Muscle of leg (tissue), 11 donors: Measurements from ENCODE around the gene ZBTB1. TPM values are rescaled to one million over a fixed set of nuclear protein-coding genes. Genes with fewer than 3 reads are reported as not detected.

Experiments
- DNase-seq: peaks from one replicate; pipeline ENCODE4 v3.0.0; 2013
- H3K27ac ChIP-seq: one replicate; pipeline ENCODE4 v1.5.1; 2013; ENCODE audit warnings: mild to moderate bottlenecking, low read length, control low read depth
- H3K27me3 ChIP-seq: one replicate; pipeline ENCODE4 v1.6.1; 2013; ENCODE audit warnings: low read length; ENCODE audit not compliant: control insufficient read depth, insufficient read depth
- H3K36me3 ChIP-seq: one replicate; pipeline ENCODE4 v1.6.1; 2013; ENCODE audit warnings: low read length; ENCODE audit not compliant: control insufficient read depth, insufficient read depth
- H3K4me1 ChIP-seq: one replicate; pipeline ENCODE4 v1.6.1; 2013; ENCODE audit warnings: low read length; ENCODE audit not compliant: control insufficient read depth, insufficient read depth
- H3K4me3 ChIP-seq: one replicate; pipeline ENCODE4 v1.5.1; 2013; ENCODE audit warnings: low read length, control low read depth
- H3K9me3 ChIP-seq: replicated peaks from 2 replicates; pipeline ENCODE4 v1.6.1; 2013; ENCODE audit warnings: low read depth, low read length; ENCODE audit not compliant: control insufficient read depth
- WGBS: methylation state at CpG from one replicate; pipeline ENCODE4 v1.1.5; 2013; ENCODE audit warnings: missing lambda C conversion rate; ENCODE audit not compliant: insufficient coverage; 5-methylcytosine and 5-hydroxymethylcytosine counted together
- polyA plus RNA-seq, 8 donors: library from polyadenylated mRNA; unstranded; fragments of 120-200 nt; gene quantifications; one replicate each; pipeline versions ENCODE4 v1.2.1 to v1.2.3, GENCODE V29; 2013; ENCODE audit warnings: inconsistent platforms in 1 of 8, low replicate concordance in 1 of 8; ENCODE audit not compliant: insufficient read length in 8 of 8, insufficient read depth in 1 of 8
- total RNA-seq: library from RNA; stranded (reverse); fragments of 120-200 nt; gene quantifications from one replicate; pipeline ENCODE4 v1.2.4, GENCODE V29; 2013

ZBTB1 gene
- total and polyA plus RNA-seq, 9 donors: 24.1 to 42.4 (median 32.0) TPM

GRCh38 chr14:64493455-64493854 is 11.1 kb upstream of the ZBTB1 start:
- Histone ChIP-seq H3K9me3 (no peaks in the 10 kb centered on the region), H3K27me3 (no peaks in the 10 kb centered on the region), H3K27ac (no peak overlapping the region), H3K4me1 (no peaks in the 10 kb centered on the region), H3K36me3 (peaks cover 18% of the 10 kb centered on the region), H3K4me3 (no peak overlapping the region)
- no peak for DNase-seq
- no CpG with 5 or more reads among the region's 3 CpGs for WGBS

GRCh38 chr14:64495252-64495651 is 9.3 kb upstream of the ZBTB1 start:
- Histone ChIP-seq H3K27me3 (no peaks in the 10 kb centered on the region), H3K4me3 (no peak overlapping the region), H3K9me3 (no peaks in the 10 kb centered on the region), H3K27ac (no peak overlapping the region), H3K4me1 (no peaks in the 10 kb centered on the region), H3K36me3 (peaks cover 11% of the 10 kb centered on the region)
- no peak for DNase-seq

GRCh38 chr14:64496764-64497163 is 7.8 kb upstream of the ZBTB1 start:
- DNase-seq: no peak
- Histone ChIP-seq H3K9me3 (no peaks in the 10 kb centered on the region), H3K36me3 (peaks cover 7% of the 10 kb centered on the region), H3K4me1 (peaks cover 3% of the 10 kb centered on the region), H3K4me3 (no peak overlapping the region), H3K27me3 (no peaks in the 10 kb centered on the region), H3K27ac (no peak overlapping the region)

- peaks cover 7% of the 10 kb centered on the region for H3K36me3 ChIP-seq
- H3K27me3 ChIP-seq: no peaks in the 10 kb centered on the region
- H3K4me3 ChIP-seq: no peak overlapping the region
- WGBS: no CpG with 5 or more reads among the region's 1 CpG
- H3K4me1 ChIP-seq: peaks cover 13% of the 10 kb centered on the region
- no peaks in the 10 kb centered on the region for H3K9me3 ChIP-seq
- no peak for DNase-seq
- no peak overlapping the region for H3K27ac ChIP-seq
Observed at GRCh38 chr14:64500088-64500487, 4.5 kb upstream of the ZBTB1 start.

DNA sequence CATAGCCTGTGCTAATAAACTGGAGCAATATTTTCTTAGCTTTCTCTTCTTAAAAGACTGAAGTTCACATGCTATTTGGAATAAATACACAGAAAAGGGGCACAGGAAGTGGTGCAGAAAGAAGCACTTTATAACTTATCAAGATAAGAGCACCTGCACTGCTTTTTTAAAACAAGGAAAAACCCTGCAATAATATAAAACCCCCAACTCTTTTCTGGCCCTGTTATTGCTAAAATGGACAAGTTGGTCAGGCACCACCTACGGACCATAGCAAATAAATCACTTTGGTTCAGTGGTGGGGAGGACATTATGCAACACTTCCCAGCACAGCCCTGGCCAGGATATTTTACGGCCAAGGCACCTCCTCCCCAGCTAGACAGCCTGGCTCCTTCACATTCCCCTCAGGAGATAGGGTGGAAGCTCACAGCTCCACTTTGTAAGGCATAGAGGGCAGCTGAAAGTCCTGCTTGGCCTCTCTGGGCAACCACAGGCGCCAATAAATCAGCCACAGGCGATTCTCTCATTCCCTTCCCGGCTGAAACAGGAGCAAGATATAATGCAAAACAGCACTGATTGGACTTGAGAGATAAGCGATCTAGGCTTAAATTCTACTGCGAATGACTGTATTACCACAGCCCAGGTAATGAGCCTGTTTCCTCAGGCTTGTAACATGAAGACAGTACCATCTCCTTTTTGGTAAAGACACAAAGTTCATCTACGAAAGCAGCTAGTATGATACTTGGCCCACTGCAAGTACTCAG is 3.0 kb upstream of the ZBTB1 start:
- Histone ChIP-seq H3K4me3 (no peak overlapping the region), H3K9me3 (no peaks in the 10 kb centered on the region), H3K27me3 (no peaks in the 10 kb centered on the region), H3K36me3 (peaks cover 3% of the 10 kb centered on the region), H3K4me1 (peaks cover 16% of the 10 kb centered on the region), H3K27ac (peak overlapping the region; percentile 22)
- 41% methylated on average over 5 of the region's 8 CpGs for WGBS
- peak; percentile 15 for DNase-seq

- WGBS: no CpG with 5 or more reads among the region's 6 CpGs
- Histone ChIP-seq H3K4me1 (peaks cover 16% of the 10 kb centered on the region), H3K27me3 (no peaks in the 10 kb centered on the region)
Observed at GRCh38 chr14:64502456-64502855, 2.1 kb upstream of the ZBTB1 start.

GRCh38 chr14:64502887-64503433 is 1.6 kb upstream of the ZBTB1 start:
- Histone ChIP-seq H3K36me3 (peaks cover 3% of the 10 kb centered on the region), H3K4me3 (peak overlapping the region; percentile 83), H3K27me3 (no peaks in the 10 kb centered on the region), H3K4me1 (peaks cover 18% of the 10 kb centered on the region), H3K27ac (peak overlapping the region; percentile 98), H3K9me3 (no peaks in the 10 kb centered on the region)
- DNase-seq: peak; percentile 65
- WGBS: under 1% methylated on average over 25 of the region's 29 CpGs

More at GRCh38 chr14:64502456-64502855, 2.1 kb upstream of the ZBTB1 start:
- no peaks in the 10 kb centered on the region for H3K9me3 ChIP-seq
- no peak for DNase-seq
- peaks cover 3% of the 10 kb centered on the region for H3K36me3 ChIP-seq
- peak overlapping the region; percentile 83 for H3K4me3 ChIP-seq
- peak overlapping the region; percentile 98 for H3K27ac ChIP-seq

- WGBS: under 1% methylated on average over 85 of the region's 87 CpGs
Observed at GRCh38 chr14:64503434-64504309, 898 bp upstream of the ZBTB1 start, which contains the start of gene ZBTB25. TSS of gene ZBTB25 (minus strand) at chr14:64503838. CDS start at chr14:64490533, 13,305 bp downstream.

DNA sequence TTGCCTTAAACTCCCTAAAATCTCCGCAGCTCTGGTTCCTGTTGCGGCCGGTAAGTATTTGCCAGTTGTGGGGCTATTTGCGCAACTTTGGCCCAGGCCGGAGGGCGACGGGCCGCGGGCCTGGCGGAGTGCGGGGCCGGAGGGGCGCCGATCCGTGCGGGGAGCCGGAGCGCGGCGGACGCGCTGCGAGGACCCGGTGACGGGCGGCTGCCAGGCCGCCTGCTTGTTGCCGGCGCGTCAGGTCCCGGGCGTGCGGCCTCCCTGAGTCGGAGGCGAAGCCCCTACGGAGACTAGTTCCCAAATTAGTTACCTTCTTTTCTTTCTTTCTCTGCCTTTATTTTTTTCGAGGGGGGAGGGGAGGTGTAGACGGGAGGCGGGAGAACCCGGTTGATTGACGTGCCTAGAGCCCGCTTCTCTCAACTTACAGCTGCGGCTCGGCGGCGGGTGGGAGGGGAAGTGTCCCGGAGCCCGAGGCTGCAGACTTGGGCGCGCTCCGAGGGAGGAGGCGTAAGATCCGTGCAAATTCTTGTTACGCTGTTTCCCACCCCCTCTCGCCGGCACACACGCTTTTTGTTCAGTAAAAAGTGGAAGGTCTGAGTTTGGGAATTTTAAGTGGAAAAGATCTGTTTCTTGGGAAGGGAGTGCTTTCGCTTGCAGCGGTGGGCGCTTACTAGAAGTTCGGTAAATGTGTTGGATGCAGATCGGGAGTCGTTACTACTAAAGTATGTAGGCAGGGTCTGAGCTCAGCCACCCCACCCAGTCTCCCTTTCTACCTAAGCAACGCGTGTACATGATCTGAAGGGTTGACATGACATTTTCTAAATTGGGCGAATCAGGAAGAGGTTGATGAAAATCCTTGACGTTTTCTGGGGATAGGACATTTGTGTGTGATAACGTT is 576 bp downstream of the ZBTB1 start:
- H3K27ac ChIP-seq: peak overlapping the region; percentile 98
- H3K27me3 ChIP-seq: no peaks in the 10 kb centered on the region
- WGBS: under 1% methylated on average over 40 of the region's 68 CpGs
- no peaks in the 10 kb centered on the region for H3K9me3 ChIP-seq
- peak; percentile 97 for DNase-seq
- peaks cover 20% of the 10 kb centered on the region for H3K4me1 ChIP-seq
- H3K36me3 ChIP-seq: peaks cover 3% of the 10 kb centered on the region
- H3K4me3 ChIP-seq: peak overlapping the region; percentile 83

More at GRCh38 chr14:64503434-64504309, 898 bp upstream of the ZBTB1 start, which contains the start of gene ZBTB25:
- peak within 1 kb of the TSS; percentile 83 for H3K4me3 ChIP-seq
- peak within 1 kb of the TSS; percentile 98 for H3K27ac ChIP-seq
- H3K4me1 ChIP-seq: peaks cover 20% of the 10 kb centered on the region
- H3K27me3 ChIP-seq: no peaks in the 10 kb centered on the region
- no peaks in the 10 kb centered on the region for H3K9me3 ChIP-seq
- H3K36me3 ChIP-seq: peaks cover 3% of the 10 kb centered on the region
- DNase-seq: peak; percentile 98
